DMS53 treated with DMSO at 0.1 percent for 48 hours (cell line): Measurements from ENCODE around the gene ZFHX3.

Source experiments
- DNase-seq: peaks from one replicate; lab custom pipeline; 2025; ENCODE audit not compliant: unreplicated experiment; lab: John Stamatoyannopoulos, UW

Gene ZFHX3

DNA sequence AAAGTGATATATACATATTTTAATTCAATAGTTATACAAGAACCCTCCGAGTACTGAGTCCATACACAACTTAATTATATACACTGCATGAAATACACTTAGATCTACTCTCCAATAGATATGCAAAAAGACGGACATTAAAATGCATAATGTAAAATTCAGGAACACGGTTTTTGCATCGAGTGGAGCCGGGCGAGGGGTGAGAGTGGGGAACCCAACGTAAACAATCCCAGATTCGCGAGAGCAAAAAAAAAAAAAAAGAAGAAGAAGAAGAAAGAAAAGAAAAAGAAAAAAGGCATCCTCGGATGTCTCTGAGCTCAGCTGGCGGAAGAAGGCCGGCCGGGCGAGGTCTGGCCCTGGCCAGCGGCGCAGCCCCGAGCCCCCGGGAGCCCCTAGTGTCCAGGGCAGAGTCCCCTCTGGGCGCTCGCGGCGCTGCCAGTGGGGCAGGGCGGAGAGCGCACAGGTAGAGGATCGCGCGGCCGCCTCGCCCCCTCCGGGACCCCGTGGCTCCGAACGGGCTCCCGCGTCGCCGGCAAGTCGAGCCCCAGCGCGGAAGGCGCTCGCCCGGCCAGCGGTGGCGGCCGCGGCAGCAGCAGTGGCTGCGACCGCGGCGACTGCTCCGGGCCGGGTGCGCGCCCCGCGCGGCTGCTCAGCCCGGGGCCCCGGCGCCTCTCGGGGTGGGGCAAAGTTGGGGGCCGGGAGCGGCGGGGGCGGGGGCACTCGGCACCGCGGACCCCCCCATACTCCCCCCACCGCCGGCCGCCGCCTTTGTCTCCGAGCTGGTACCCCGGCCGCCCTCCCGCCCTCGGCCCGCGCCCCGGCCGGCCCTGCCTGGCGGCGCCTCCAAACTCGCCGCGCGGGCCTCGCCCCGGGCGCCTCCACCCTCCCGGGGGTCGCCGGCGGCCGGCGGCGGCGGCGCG, 9.6 kb upstream of the ZFHX3 start:
- no peak for DNase-seq

DNA sequence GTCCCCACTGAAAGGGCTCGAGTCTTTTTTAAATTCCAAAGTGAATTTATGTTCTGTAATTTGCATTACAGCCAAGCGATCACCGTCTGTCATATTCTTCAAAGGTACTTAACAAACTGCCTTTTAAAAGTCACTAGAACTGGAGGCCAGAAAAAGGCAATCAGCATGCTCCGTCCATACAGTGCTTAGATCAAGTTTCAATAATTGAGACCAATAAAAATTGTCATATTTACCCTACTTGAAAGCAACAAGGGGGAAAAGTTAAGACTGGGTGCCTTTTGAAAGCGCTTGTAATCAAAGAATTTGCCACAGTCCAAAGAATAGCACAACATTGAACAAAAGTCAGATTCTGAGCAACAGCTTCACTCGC, 9.0 kb upstream of the ZFHX3 start:
- peak; percentile 27 for DNase-seq

- DNase-seq: no peak
Measured at GRCh38 chr16:73056448-73056847, 8.5 kb upstream of the ZFHX3 start.

DNA sequence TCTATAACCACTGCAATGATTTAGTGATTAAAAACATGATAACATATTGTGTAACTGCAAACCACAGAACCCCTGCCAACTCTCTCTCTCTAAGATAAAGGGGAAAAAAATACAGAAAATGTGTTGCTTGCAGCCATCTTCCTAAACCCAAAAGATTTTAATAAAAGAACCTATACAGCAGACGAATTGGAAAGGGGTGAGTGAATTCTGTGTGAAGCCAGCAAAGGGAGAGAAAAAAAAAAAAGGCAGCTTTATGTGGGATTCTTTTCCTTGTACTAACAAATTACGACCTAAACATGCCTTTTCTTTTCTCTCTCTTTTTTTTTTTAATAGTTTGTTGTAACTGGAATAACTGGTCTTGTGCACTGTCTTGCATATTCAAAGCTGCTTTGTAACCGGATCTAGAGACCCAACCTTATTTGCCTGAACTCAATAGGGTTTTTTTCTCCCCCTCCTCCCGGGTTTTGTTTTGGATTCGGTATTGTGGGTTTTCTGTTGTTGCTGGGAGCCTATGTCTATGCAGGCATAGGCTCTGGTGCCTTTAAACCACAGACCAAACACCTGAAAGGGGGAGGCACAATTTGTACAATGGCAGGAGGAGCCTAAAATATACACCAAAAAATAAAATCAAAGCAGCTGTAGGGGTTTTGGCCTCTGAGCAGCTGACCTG, 7.0 kb upstream of the ZFHX3 start:
- peak; percentile 73 for DNase-seq

- DNase-seq: no peak
Measured at GRCh38 chr16:73054498-73054812, 6.5 kb upstream of the ZFHX3 start.

GRCh38 chr16:73054125-73054484, 6.2 kb upstream of the ZFHX3 start:
- DNase-seq: peak; percentile 33

DNA sequence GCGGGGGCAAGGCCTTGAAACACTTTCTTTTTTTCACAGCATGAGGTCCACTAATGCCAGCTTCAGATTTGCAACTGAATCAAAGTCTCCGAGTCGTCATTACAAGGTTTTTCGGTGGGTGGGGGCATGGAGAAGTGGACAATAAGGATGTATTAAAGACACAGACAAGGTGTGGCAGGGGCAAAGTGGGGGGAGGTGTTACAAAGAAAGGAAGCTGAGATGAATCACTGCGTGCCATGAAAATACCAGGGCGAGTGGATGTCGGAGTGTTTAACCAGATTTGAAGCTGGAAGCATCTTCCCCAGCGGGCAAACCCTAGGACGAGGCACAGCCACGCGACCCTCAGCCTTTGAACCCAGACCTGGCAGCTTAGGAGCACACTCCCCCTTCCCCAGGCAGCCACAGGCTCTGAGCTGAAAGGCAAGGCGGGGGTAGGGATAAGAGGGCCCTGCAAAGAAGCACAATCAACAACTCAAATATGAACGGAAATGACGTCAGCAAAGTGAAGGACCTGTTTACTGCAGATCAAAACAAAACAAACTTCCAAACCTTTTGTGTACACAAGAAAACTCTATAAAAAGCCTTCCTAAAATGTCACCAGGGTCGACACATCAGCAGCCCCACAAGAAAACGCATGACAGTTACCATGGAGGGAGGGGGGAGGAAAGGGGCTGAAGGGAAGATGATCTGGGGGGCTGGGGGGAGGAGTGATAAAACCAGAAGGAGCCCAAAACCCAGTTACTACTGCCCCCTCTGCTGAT, 5.6 kb upstream of the ZFHX3 start:
- peak; percentile 66 for DNase-seq

DNA sequence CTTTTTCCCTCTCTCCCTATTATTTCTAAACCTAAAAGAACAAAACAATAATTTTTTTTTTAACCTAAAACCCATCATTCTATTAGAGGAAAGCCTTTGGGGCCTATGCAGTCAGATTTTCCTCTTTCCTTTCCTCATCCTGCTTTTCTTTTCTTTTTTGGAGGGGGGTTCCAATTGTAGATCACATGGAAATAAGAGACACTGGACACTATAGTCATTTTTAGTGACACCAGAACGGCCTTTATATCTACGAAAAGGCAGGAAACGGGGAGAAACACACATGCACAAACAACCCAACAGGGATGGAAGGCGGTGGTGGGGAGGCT, 5.1 kb upstream of the ZFHX3 start:
- no peak for DNase-seq

DNA sequence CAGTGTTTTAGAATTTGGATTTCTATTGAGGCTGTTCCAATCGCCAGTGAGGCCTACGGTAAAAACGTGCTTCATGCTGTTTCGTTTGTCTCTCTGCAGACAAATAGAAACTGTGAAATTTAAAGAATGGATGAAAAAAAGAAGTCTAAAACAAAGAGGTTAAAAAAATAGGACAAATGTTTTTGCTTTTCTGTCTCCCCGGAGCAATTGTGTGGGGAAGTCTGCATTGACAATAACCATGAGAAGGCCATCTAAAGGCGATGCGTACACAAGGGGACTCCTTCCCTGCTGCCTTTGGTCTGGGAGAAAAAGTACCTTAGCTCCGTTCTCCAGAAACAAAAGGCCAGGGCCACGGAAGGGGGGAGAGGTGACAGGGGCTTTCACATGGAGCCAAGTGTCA, 4.6 kb upstream of the ZFHX3 start:
- no peak for DNase-seq

GRCh38 chr16:73051961-73052360, 4.0 kb upstream of the ZFHX3 start:
- DNase-seq: no peak

- DNase-seq: no peak
Measured at GRCh38 chr16:73051226-73051625, 3.3 kb upstream of the ZFHX3 start.

- peak; percentile 54 for DNase-seq
Measured at GRCh38 chr16:73050201-73051099, 2.5 kb upstream of the ZFHX3 start.

DNA sequence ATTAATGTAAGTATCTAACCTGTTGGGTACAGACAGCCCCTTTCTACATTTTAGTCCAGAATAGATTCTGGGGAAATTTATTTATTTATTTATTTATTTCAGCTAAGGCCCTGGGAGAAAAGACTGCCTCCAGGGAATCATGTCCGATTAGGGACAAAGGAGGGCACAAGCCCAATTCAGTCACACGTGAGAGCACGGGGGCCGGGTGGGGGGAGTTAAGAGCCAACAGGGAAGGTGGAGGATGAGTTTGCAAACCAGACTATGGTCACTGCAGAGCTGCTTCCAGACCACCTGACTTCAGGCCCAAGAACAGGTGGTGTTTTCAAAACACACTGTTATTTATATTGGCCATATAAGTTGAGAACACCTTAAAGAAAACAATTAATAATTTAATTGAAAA, 1.6 kb upstream of the ZFHX3 start:
- DNase-seq: no peak

GRCh38 chr16:73049091-73049490, 1.2 kb upstream of the ZFHX3 start:
- DNase-seq: no peak

DNA sequence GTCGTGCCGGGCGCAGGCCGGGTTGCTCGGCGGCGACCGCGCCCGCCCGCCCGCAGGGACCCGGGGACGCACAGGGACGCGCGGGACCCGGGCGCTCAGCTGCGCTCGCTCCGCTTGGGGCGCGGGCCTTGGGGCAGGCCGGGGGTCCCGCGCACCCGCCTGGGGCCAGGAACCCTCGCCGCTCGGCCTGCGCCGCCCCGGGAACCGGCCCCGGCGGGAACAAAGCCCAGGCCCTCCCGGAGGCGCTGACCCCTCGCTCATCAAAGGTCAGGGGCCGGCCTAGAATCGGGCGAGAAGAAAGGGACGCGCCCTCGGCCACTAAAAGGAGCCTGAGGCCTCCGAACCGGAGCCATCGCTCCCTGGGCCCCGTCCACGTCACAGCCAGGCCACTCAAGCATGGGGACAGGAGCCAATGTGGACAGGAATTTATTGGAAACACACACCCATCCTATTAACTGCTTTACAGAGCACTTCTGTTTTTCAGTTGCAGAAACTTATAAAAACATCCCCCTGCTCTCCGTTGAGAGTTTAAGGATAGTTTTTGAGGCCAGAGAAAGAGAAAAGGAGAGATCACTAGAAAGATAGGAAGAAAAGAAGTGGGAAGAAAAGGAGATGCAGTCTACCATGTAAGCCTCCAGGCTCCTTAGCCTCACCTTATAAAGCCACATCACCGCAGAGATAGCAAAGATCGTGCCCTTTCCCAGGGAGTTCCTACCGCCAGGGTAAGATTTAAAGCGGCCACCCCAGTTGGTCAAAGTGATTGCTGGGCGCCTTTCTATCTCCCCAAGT, 558 bp upstream of the ZFHX3 start:
- peak; percentile 34 for DNase-seq

GRCh38 chr16:73047221-73047535, 750 bp downstream of the ZFHX3 start:
- no peak for DNase-seq

DNA sequence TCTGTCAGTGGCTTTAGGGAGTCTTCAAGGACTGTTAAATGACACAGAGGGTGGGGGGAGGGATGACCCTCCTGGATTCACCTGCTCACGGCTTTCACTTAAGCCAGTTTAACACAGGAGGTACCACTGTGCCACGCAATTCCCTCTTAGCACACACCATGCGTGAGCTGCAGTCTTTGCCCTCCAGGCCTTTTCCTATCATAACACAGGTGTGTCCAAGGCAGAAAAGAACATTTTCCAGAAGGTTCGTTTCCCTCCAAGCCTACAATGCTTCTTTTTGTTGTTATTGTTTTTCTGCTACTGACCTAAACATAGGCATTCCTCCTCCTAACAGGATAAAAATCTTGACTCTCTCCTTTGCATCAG, 1.1 kb downstream of the ZFHX3 start:
- no peak for DNase-seq

GRCh38 chr16:73046202-73046848, 1.6 kb downstream of the ZFHX3 start:
- DNase-seq: no peak

GRCh38 chr16:73043828-73044467, 4.0 kb downstream of the ZFHX3 start:
- no peak for DNase-seq

GRCh38 chr16:73042807-73043206, 5.1 kb downstream of the ZFHX3 start:
- DNase-seq: no peak
